GM12878 (cell line): ENCODE data around the gene FUZ. TPM values are rescaled to one million over a fixed set of nuclear protein-coding genes. Genes with fewer than 3 reads are reported as not detected.

Experiments used
- ATAC-seq: fragments of 200-7000 bp; cut with Tn5 transposase; 3 replicates; pipeline ENCODE4 v1.9.1; 2020; ENCODE audit warnings: mild to moderate bottlenecking, moderate library complexity
- BruUV-seq: library from RNA; stranded (reverse); fragments of 400-500 nt; replicated peaks from 2 replicates; lab custom pipeline; 2021; lab: Mats Ljungman, UMichigan
- CTCF ChIA-PET: fragments of 300-600 bp; sonication (Branson Sonifier 250); formaldehyde crosslinking; extraction: SDS; loops from one replicate; lab custom pipeline; 2021; ENCODE audit warnings: inconsistent platforms; lab: Yijun Ruan, JAX
- POLR2A ChIA-PET: fragments of 350-600 bp; formaldehyde crosslinking; extraction: SDS; loops from one replicate; lab custom pipeline; 2021; ENCODE audit warnings: inconsistent platforms; lab: Charles Lee
- RAD21 ChIA-PET: fragments of 300-600 bp; sonication (Branson Sonifier 250); formaldehyde crosslinking; loops from one replicate; lab custom pipeline; 2023; ENCODE audit warnings: antibody characterized with exemption; ENCODE audit not compliant: unreplicated experiment; lab: Charles Lee
- SMC1A ChIA-PET: fragments of 300-600 bp; sonication (Branson Sonifier 250); formaldehyde crosslinking; loops from one replicate; lab custom pipeline; 2023; ENCODE audit not compliant: unreplicated experiment, uncharacterized antibody; lab: Charles Lee
- DNase-seq: peaks from one replicate; pipeline ENCODE4 v3.0.0-alpha.2; 2011; ENCODE audit warnings: low read depth, low spot score
- FAIRE-seq: peaks from 3 replicates; lab custom pipeline; 2011; peaks lifted over from hg19 to GRCh38; lab: Jason Lieb, UNC
- H2AFZ ChIP-seq: 2 replicates; pipeline ENCODE4 v1.6.0; 2011; ENCODE audit warnings: low read depth, low read length, control low read depth; ENCODE audit not compliant: control insufficient read depth
- H3K27ac ChIP-seq: 2 replicates; pipeline ENCODE4 v1.5.1; 2011; ENCODE audit warnings: control low read depth; ENCODE audit not compliant: control insufficient read depth, insufficient read depth
- H3K27me3 ChIP-seq, 2 experiments: replicated peaks in 1 of 2; 2 replicates each; pipeline versions ENCODE4 v1.6.0 to v1.6.1; 2011; ENCODE audit warnings: low read length in 1 of 2; ENCODE audit not compliant: control insufficient read depth in 2 of 2, insufficient read depth in 2 of 2
- H3K36me3 ChIP-seq, 2 experiments: 2 replicates each; pipeline ENCODE4 v1.5.1; 2011; ENCODE audit warnings: low read length in 1 of 2; ENCODE audit not compliant: control insufficient read depth in 2 of 2, insufficient read depth in 2 of 2
- H3K4me1 ChIP-seq: 2 replicates; pipeline ENCODE4 v1.6.1; 2011; ENCODE audit warnings: mild to moderate bottlenecking, low read length, moderate library complexity, mixed read lengths; ENCODE audit not compliant: control insufficient read depth, insufficient read depth
- H3K4me2 ChIP-seq: 2 replicates; pipeline ENCODE4 v1.6.0; 2011; ENCODE audit warnings: control low read depth; ENCODE audit not compliant: control insufficient read depth, insufficient read depth
- H3K4me3 ChIP-seq: fragments of 200-600 bp; sonication (generic); 2 replicates; pipeline ENCODE4 v1.5.1; 2016
- H3K79me2 ChIP-seq: 2 replicates; pipeline ENCODE4 v1.6.0; 2011; ENCODE audit warnings: low read length; ENCODE audit not compliant: control insufficient read depth, insufficient read depth
- H3K9ac ChIP-seq: 2 replicates; pipeline ENCODE4 v1.8.0; 2011; ENCODE audit warnings: low read length, control low read depth, mixed read lengths; ENCODE audit not compliant: control insufficient read depth, insufficient read depth
- H3K9me3 ChIP-seq: replicated peaks from 3 replicates; pipeline ENCODE4 v1.5.1; 2011; ENCODE audit warnings: mild to moderate bottlenecking, low read length; ENCODE audit not compliant: control insufficient read depth, insufficient read depth
- H4K20me1 ChIP-seq: 2 replicates; pipeline ENCODE4 v1.6.0; 2011; ENCODE audit not compliant: control insufficient read depth, insufficient read depth
- BCL3 ChIP-seq: IDR thresholded peaks from 2 replicates; pipeline ENCODE4 v1.6.1; 2011; ENCODE audit warnings: borderline replicate concordance, low read depth, mild to moderate bottlenecking, moderate library complexity, low read length; ENCODE audit not compliant: insufficient read depth, poor library complexity, severe bottlenecking
- EGR1 ChIP-seq, 2 experiments: IDR thresholded peaks; 1 replicate in 1 of 2; 2 replicates in 1 of 2; pipeline ENCODE4 v1.6.1; 2011 to 2012; ENCODE audit warnings: low read depth in 2 of 2, low read length in 2 of 2, borderline replicate concordance in 1 of 2, mild to moderate bottlenecking in 1 of 2, moderate library complexity in 1 of 2
- ETV6 ChIP-seq, 2 experiments: fragments of 450-650 bp in 1 of 2; IDR thresholded peaks in 1 of 2; conservative IDR thresholded peaks in 1 of 2; 2 replicates each; pipeline ENCODE4 v1.6.1; 2014; ENCODE audit warnings: antibody characterized with exemption in 1 of 2, borderline replicate concordance in 1 of 2, low read depth in 1 of 2, mild to moderate bottlenecking in 1 of 2, moderate library complexity in 1 of 2
- GABPA ChIP-seq: IDR thresholded peaks from 2 replicates; pipeline ENCODE4 v1.6.1; 2014; ENCODE audit warnings: antibody characterized with exemption, low read depth, mild to moderate bottlenecking, inconsistent platforms
- KLF5 ChIP-seq: fragments of 450-650 bp; IDR thresholded peaks from 2 replicates; pipeline ENCODE4 v1.6.1; 2014; ENCODE audit warnings: mild to moderate bottlenecking; ENCODE audit not compliant: partially characterized antibody
- NFIC ChIP-seq: IDR thresholded peaks from 2 replicates; pipeline ENCODE4 v1.6.1; 2012; ENCODE audit warnings: low read depth, mild to moderate bottlenecking, inconsistent platforms, low read length, moderate library complexity
- NFYB ChIP-seq: IDR thresholded peaks from 2 replicates; pipeline ENCODE4 v1.6.1; 2011; ENCODE audit warnings: low read depth, mild to moderate bottlenecking, low read length, improper control_type of control experiment, moderate library complexity; ENCODE audit not compliant: insufficient read depth
- RAD51 ChIP-seq: fragments of 450-650 bp; IDR thresholded peaks from 2 replicates; pipeline ENCODE4 v1.6.1; 2016; ENCODE audit warnings: moderate library complexity, mild to moderate bottlenecking, inconsistent platforms
- TARDBP ChIP-seq: IDR thresholded peaks from 2 replicates; pipeline ENCODE4 v1.6.1; 2016; ENCODE audit warnings: borderline replicate concordance
- ZNF217 ChIP-seq: fragments of 450-650 bp; IDR thresholded peaks from 2 replicates; pipeline ENCODE4 v1.6.1; 2017; ENCODE audit warnings: antibody characterized with exemption, mild to moderate bottlenecking
- WGBS: methylation state at CpG from one replicate; pipeline ENCODE4 v1.1.6; 2016; ENCODE audit warnings: low lambda C conversion rate; ENCODE audit not compliant: insufficient replicate concordance, insufficient coverage; ENCODE audit errors: missing lambda C conversion rate; 5-methylcytosine and 5-hydroxymethylcytosine counted together
- in situ Hi-C: fragments of 300-500 bp; cut with MboI; formaldehyde crosslinking; loops from 9 replicates; pipeline ENCODE4 v1.14.3; 2018; ENCODE audit warnings: mixed read lengths
- intact Hi-C: fragments of 100-400 bp; cut with micrococcal nuclease; formaldehyde crosslinking; loops from one replicate; pipeline ENCODE4 v1.14.2; 2022; ENCODE audit not compliant: unreplicated experiment
- polyA plus RNA-seq, 11 experiments: library from polyadenylated mRNA; depleted of rRNA in 4 of 11; unstranded in 6 of 11; stranded (reverse) in 5 of 11; fragments of >200 nt; fragmentation: Nextera tagmentation in 4 of 11; fragmentation: Illumina TruSeq in 1 of 11; extraction: Ambion mirVana in 4 of 11; extraction: Trizol in 1 of 11; gene quantifications; 1 replicate in 1 of 11; 2 replicates in 10 of 11; pipeline versions ENCODE4 v1.2.1 to v1.2.3, GENCODE V29; 2011 to 2016; ENCODE audit warnings: inconsistent platforms in 2 of 11, missing spikeins in 2 of 11, low read depth in 1 of 11
- total RNA-seq, 4 experiments: library from RNA; depleted of rRNA in 3 of 4; stranded (reverse); fragments of >200 nt in 3 of 4; fragmentation: Illumina TruSeq in 1 of 4; extraction: Trizol in 1 of 4; gene quantifications; 2 replicates each; pipeline versions ENCODE4 v1.2.1 to v1.2.3, GENCODE V29; 2013 to 2021
- TF ChIP-seq, protein P1 (sequence below): fragments of 450-650 bp; IDR thresholded peaks from 2 replicates; pipeline ENCODE4 v1.6.1; 2017; ENCODE audit warnings: mild to moderate bottlenecking, moderate library complexity

FUZ gene
- total and polyA plus RNA-seq, 10 of the 15 experiments (the other 5 are each of a cell fraction or from before 2014, with no cell fraction given): 0.18 to 11.5 (median 8.8) TPM

DNA sequence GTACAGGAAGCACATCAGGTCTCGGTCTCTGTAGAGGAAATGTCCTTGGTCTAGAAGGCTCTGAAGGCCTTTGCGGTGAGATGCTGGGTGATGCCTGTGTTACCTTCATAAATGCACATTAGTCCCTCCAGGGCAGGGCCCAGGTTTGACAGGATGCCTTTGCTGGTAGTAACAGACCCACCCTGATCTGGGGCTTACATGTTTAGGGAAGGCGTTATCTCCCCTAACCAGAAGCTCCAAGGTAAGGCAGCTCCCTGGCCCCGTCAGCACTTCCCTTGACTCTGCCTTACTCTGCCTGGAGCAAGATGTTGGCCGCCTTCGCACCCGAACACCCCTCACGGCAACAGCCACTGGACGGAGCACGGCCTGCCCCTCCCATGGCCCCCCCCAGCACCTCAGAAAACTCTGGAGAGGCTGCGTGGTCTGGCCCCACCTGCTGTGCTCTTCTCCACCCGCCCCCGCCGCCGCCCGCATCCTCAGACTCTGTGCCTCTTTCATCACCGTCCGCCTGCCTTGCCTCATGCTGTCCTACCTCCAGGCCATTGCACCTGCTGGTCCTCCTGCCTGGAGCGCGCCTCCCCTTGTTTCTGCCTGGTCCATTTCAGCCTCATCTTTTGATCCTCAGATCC lies 37.2 kb downstream of the FUZ start (continued):
- TF ChIP-seq ETV6 (conservative IDR thresholded peaks at IDR 0.05 in 1 of 2, IDR thresholded peaks at IDR 0.05 in 1 of 2; ENCODE audit: borderline replicate concordance in 1 of 2, low read depth in 1 of 2): no peak

DNA sequence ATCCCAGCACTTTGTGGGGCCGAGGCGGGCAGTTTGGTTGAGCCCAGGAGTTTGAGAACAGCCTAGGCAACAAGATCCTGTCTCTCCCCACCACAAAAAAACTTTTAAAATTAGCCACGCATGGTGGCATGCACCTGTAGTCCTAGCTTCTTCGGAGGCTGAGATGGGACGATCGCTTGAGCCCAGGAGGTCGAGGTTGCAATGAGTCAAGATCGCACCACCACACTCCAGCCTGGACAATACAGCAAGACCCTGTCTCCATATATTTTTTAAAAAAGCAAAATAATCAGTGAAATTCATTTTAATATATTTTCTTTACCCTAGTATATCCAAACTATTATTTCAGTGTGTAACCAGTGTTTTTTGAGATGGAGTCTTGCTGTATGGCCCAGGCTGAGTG lies 38.1 kb downstream of the FUZ start:
- TF ChIP-seq NFIC (no peak), RAD51 (no peak), ZNF217 (no peak), KLF5 (no peak), GABPA (no peak), BCL3 (no peak), TARDBP (no peak), NFYB (no peak), EGR1 (IDR thresholded peaks at IDR 0.05; ENCODE audit: borderline replicate concordance in 1 of 2, low read depth in 2 of 2, low read length in 2 of 2) (no peak)
- TF ChIP-seq, protein P1, sequence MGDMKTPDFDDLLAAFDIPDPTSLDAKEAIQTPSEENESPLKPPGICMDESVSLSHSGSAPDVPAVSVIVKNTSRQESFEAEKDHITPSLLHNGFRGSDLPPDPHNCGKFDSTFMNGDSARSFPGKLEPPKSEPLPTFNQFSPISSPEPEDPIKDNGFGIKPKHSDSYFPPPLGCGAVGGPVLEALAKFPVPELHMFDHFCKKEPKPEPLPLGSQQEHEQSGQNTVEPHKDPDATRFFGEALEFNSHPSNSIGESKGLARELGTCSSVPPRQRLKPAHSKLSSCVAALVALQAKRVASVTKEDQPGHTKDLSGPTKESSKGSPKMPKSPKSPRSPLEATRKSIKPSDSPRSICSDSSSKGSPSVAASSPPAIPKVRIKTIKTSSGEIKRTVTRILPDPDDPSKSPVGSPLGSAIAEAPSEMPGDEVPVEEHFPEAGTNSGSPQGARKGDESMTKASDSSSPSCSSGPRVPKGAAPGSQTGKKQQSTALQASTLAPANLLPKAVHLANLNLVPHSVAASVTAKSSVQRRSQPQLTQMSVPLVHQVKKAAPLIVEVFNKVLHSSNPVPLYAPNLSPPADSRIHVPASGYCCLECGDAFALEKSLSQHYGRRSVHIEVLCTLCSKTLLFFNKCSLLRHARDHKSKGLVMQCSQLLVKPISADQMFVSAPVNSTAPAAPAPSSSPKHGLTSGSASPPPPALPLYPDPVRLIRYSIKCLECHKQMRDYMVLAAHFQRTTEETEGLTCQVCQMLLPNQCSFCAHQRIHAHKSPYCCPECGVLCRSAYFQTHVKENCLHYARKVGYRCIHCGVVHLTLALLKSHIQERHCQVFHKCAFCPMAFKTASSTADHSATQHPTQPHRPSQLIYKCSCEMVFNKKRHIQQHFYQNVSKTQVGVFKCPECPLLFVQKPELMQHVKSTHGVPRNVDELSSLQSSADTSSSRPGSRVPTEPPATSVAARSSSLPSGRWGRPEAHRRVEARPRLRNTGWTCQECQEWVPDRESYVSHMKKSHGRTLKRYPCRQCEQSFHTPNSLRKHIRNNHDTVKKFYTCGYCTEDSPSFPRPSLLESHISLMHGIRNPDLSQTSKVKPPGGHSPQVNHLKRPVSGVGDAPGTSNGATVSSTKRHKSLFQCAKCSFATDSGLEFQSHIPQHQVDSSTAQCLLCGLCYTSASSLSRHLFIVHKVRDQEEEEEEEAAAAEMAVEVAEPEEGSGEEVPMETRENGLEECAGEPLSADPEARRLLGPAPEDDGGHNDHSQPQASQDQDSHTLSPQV: no peak
- H3K27me3 ChIP-seq: no peaks in the 10 kb centered on the region
- H3K9ac ChIP-seq: no peak overlapping the region
- H3K4me2 ChIP-seq: no peak overlapping the region
- in situ Hi-C loops: no loop called here
- FAIRE-seq: no peak
- H3K27ac ChIP-seq: no peak overlapping the region
- peaks cover 6% of the 10 kb centered on the region for H3K4me1 ChIP-seq
- no peaks in the 10 kb centered on the region; the same call in none of the 2 replicates for H3K79me2 ChIP-seq
- no peak overlapping the region for H3K4me3 ChIP-seq
- ATAC-seq: no peak
- ChIA-PET POLR2A (no interaction called here), SMC1A (no interaction called here), CTCF (no interaction called here), RAD21 (no interaction called here)
- 98% methylated on average over 8 of the region's 8 CpGs for WGBS
- H4K20me1 ChIP-seq: no peaks in the 10 kb centered on the region
- intact Hi-C loops: no loop called here
- no peak overlapping the region for H2AFZ ChIP-seq
- no peak for DNase-seq
- H3K36me3 ChIP-seq: peaks cover 0 to 2% of the 10 kb centered on the region in 2 experiments; a peak in 2 of 4 replicates
- BruUV-seq: no TSS peak
- H3K9me3 ChIP-seq: no peaks in the 10 kb centered on the region
